Mucosa of rectum (tissue), 2 donors: Measurements from ENCODE around the gene CCDC40.
"Not testable (repeated sequence)": the region's sequence is repeated elsewhere in the genome, so short reads cannot be mapped to it uniquely, and the experiment has no call there.

Experiments
- H3K27ac ChIP-seq, 2 donors: one replicate each; pipeline ENCODE4 v1.7.0; 2013; ENCODE audit warnings: inconsistent platforms in 2 of 2, low read depth in 2 of 2, low read length in 2 of 2
- H3K27me3 ChIP-seq, 2 donors: one replicate each; pipeline ENCODE4 v1.7.0; 2013; ENCODE audit warnings: low read length in 2 of 2; ENCODE audit not compliant: control insufficient read depth in 2 of 2, insufficient read depth in 2 of 2
- H3K36me3 ChIP-seq, 2 donors: one replicate each; pipeline ENCODE4 v1.7.0; 2013; ENCODE audit warnings: low read length in 2 of 2; ENCODE audit not compliant: control insufficient read depth in 2 of 2, insufficient read depth in 2 of 2
- H3K4me1 ChIP-seq, 2 donors: one replicate each; pipeline ENCODE4 v1.7.0; 2013; ENCODE audit warnings: low read length in 2 of 2, mild to moderate bottlenecking in 1 of 2; ENCODE audit not compliant: control insufficient read depth in 2 of 2, insufficient read depth in 2 of 2
- H3K4me3 ChIP-seq, 2 donors: one replicate each; pipeline ENCODE4 v1.7.0; 2013; ENCODE audit warnings: low read length in 2 of 2
- H3K9ac ChIP-seq, 2 donors: one replicate each; pipeline ENCODE4 v1.7.0; 2013; ENCODE audit warnings: low read length in 2 of 2, low read depth in 1 of 2, mild to moderate bottlenecking in 1 of 2
- H3K9me3 ChIP-seq, 2 donors: one replicate each; pipeline ENCODE4 v1.7.0; 2013; ENCODE audit warnings: low read length in 2 of 2; ENCODE audit not compliant: control insufficient read depth in 2 of 2
- donor health status: healthy.
- donor health status: Normal muscosa, but diverticular disease.

The CCDC40 gene

GRCh38 chr17:79991140-79991923, 45.1 kb upstream of the CCDC40 start:
- Histone ChIP-seq H3K27me3 (no peaks in the 10 kb centered on the region), H3K27ac (no peak overlapping the region), H3K9me3 (no peaks in the 10 kb centered on the region), H3K4me1 (peaks cover 51 to 62% of the 10 kb centered on the region in 2 donors), H3K9ac (no peak overlapping the region), H3K36me3 (no peaks in the 10 kb centered on the region), H3K4me3 (peak overlapping the region in 1 of 2 donors; percentile 10)

- peak overlapping the region; percentile 16 to 21 for H3K27ac ChIP-seq
- H3K4me1 ChIP-seq: peaks cover 47 to 56% of the 10 kb centered on the region in 2 donors
- H3K27me3 ChIP-seq: no peaks in the 10 kb centered on the region
- no peaks in the 10 kb centered on the region for H3K36me3 ChIP-seq
- no peaks in the 10 kb centered on the region for H3K9me3 ChIP-seq
- H3K4me3 ChIP-seq: peak overlapping the region; percentile 34 to 48
- no peak overlapping the region for H3K9ac ChIP-seq
Observed at GRCh38 chr17:79991924-79992648, 44.4 kb upstream of the CCDC40 start.

- Histone ChIP-seq H3K36me3 (no peaks in the 10 kb centered on the region), H3K4me3 (peak overlapping the region in 1 of 2 donors; percentile 48), H3K27ac (peak overlapping the region in 1 of 2 donors; percentile 16), H3K4me1 (peaks cover 45 to 49% of the 10 kb centered on the region in 2 donors), H3K9me3 (no peaks in the 10 kb centered on the region), H3K27me3 (no peaks in the 10 kb centered on the region), H3K9ac (peak overlapping the region in 1 of 2 donors; percentile 49)
Observed at GRCh38 chr17:79992649-79993389, 43.6 kb upstream of the CCDC40 start.

- H3K36me3 ChIP-seq: no peaks in the 10 kb centered on the region
- no peaks in the 10 kb centered on the region for H3K9me3 ChIP-seq
- peak overlapping the region in 1 of 2 donors; percentile 49 for H3K9ac ChIP-seq
- peaks cover 41% of the 10 kb centered on the region in 2 donors for H3K4me1 ChIP-seq
- H3K27me3 ChIP-seq: no peaks in the 10 kb centered on the region
- H3K4me3 ChIP-seq: no peak overlapping the region
- peak overlapping the region in 1 of 2 donors; percentile 16 for H3K27ac ChIP-seq
Observed at GRCh38 chr17:79993390-79994227, 42.8 kb upstream of the CCDC40 start.

- H3K9ac ChIP-seq, H3K4me3 ChIP-seq: not testable (repeated sequence)
- peaks cover 39% of the 10 kb centered on the region in 2 donors for H3K4me1 ChIP-seq
Observed at GRCh38 chr17:79994228-79994569, 42.2 kb upstream of the CCDC40 start.

GRCh38 chr17:79994602-79995001, 41.8 kb upstream of the CCDC40 start:
- Histone ChIP-seq H3K4me3 (no peak overlapping the region), H3K36me3 (no peaks in the 10 kb centered on the region), H3K27ac (no peak overlapping the region), H3K9me3 (no peaks in the 10 kb centered on the region), H3K4me1 (peaks cover 36 to 37% of the 10 kb centered on the region in 2 donors), H3K9ac (no peak overlapping the region), H3K27me3 (no peaks in the 10 kb centered on the region)

More at GRCh38 chr17:79994228-79994569, 42.2 kb upstream of the CCDC40 start:
- H3K27me3 ChIP-seq, H3K36me3 ChIP-seq, H3K9me3 ChIP-seq, H3K27ac ChIP-seq: not testable (repeated sequence)

GRCh38 chr17:79995696-79996095, 40.7 kb upstream of the CCDC40 start:
- Histone ChIP-seq H3K4me1 (peaks cover 27 to 32% of the 10 kb centered on the region in 2 donors), H3K27ac (no peak overlapping the region), H3K4me3 (no peak overlapping the region), H3K9ac (no peak overlapping the region), H3K27me3 (no peaks in the 10 kb centered on the region), H3K9me3 (no peaks in the 10 kb centered on the region), H3K36me3 (no peaks in the 10 kb centered on the region)

GRCh38 chr17:79996291-79996690, 40.2 kb upstream of the CCDC40 start:
- Histone ChIP-seq H3K9ac (no peak overlapping the region), H3K9me3 (no peaks in the 10 kb centered on the region), H3K36me3 (no peaks in the 10 kb centered on the region), H3K4me1 (peaks cover 23 to 29% of the 10 kb centered on the region in 2 donors), H3K27ac (no peak overlapping the region), H3K27me3 (no peaks in the 10 kb centered on the region), H3K4me3 (no peak overlapping the region)

- no peak overlapping the region for H3K4me3 ChIP-seq
- no peaks in the 10 kb centered on the region for H3K9me3 ChIP-seq
- no peak overlapping the region for H3K9ac ChIP-seq
- peaks cover 18 to 24% of the 10 kb centered on the region in 2 donors for H3K4me1 ChIP-seq
- no peaks in the 10 kb centered on the region for H3K36me3 ChIP-seq
- H3K27me3 ChIP-seq: no peaks in the 10 kb centered on the region
- peak overlapping the region in 1 of 2 donors; percentile 65 for H3K27ac ChIP-seq
Observed at GRCh38 chr17:79997011-79997660, 39.3 kb upstream of the CCDC40 start.
